ENCODE data around the gene TRIM66. TPM values are rescaled to one million over a fixed set of nuclear protein-coding genes. Genes with fewer than 3 reads are reported as not detected.

The TRIM66 gene
- total RNA-seq: 3.6 and 22.3 TPM in 2 replicates

GRCh38 chr11:8682303-8683114 is at the start of gene TRIM66, which contains the start of gene RPL27A:
TRIM66 (minus strand) TSS chr11:8682665; CDS start chr11:8672274, 10,391 bp downstream.
RPL27A (plus strand) TSS chr11:8682792; CDS start chr11:8682814, 22 bp downstream.

GRCh38 chr11:8593935-8594909 is 88.2 kb downstream of the TRIM66 start, which contains the start of gene STK33:
STK33 (minus strand) TSS chr11:8594228; CDS start chr11:8474905, 119,323 bp downstream.

Other genes with a start within 250 kb of the TRIM66 start
- gene STK33, start 88.4 kb downstream of the TRIM66 start, total RNA-seq: 0.25 and 1.4 TPM in 2 replicates
- gene RPL27A, start 127 bp upstream of the TRIM66 start, total RNA-seq: 1,283 and 1,367 TPM in 2 replicates
- 28.8 and 33.4 TPM in 2 replicates for gene AKIP1, start 228.5 kb upstream of the TRIM66 start, total RNA-seq